Transverse colon (tissue), 3 donors: ENCODE results near the gene ZNF628.

ENCODE experiments used
- EP300 ChIP-seq: sonication (generic); formaldehyde crosslinking; IDR thresholded peaks from one replicate; pipeline ENCODE4 v1.6.1; 2017; ENCODE audit warnings: antibody characterized with exemption, low read depth
- POLR2A ChIP-seq: fragments of 450-650 bp; IDR thresholded peaks from one replicate; pipeline ENCODE4 v1.6.1; 2016; ENCODE audit warnings: antibody characterized with exemption, mild to moderate bottlenecking, moderate library complexity
- TF ChIP-seq, protein P1 (sequence below), 5 experiments: fragments of 200-600 bp in 3 of 5; fragments of 450-650 bp in 2 of 5; sonication (generic) in 3 of 5; IDR thresholded peaks; 1 replicate in 2 of 5; 2 replicates in 3 of 5; pipeline ENCODE4 v1.5.1; 2016 to 2017; ENCODE audit warnings: antibody characterized with exemption in 5 of 5, inconsistent platforms in 3 of 5, mild to moderate bottlenecking in 2 of 5, moderate library complexity in 1 of 5

DNA sequence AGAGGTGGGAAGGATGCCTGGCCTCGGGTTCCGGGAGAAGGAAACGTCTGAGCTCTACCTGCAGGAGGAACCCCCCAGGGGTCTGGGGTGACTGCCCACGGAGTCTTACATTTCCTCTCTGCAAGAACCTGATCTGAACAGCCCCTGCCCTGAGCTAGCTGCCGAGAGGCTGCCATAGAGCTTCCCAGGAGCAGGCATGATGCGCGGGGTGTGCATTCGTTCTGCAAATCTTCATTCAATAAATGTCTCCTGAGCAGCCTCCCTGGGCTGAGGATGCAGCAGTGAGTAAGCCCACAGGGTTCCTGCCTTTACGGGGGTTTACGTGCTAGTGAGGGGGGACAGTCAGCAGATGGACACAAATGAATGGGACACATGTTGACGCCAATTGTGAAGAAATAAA, 31.8 kb upstream of the ZNF628 start:
- TF ChIP-seq, protein P1, sequence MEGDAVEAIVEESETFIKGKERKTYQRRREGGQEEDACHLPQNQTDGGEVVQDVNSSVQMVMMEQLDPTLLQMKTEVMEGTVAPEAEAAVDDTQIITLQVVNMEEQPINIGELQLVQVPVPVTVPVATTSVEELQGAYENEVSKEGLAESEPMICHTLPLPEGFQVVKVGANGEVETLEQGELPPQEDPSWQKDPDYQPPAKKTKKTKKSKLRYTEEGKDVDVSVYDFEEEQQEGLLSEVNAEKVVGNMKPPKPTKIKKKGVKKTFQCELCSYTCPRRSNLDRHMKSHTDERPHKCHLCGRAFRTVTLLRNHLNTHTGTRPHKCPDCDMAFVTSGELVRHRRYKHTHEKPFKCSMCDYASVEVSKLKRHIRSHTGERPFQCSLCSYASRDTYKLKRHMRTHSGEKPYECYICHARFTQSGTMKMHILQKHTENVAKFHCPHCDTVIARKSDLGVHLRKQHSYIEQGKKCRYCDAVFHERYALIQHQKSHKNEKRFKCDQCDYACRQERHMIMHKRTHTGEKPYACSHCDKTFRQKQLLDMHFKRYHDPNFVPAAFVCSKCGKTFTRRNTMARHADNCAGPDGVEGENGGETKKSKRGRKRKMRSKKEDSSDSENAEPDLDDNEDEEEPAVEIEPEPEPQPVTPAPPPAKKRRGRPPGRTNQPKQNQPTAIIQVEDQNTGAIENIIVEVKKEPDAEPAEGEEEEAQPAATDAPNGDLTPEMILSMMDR (IDR thresholded peaks at IDR 0.05): no peak
- no peak for TF ChIP-seq POLR2A
- TF ChIP-seq EP300: no peak
